A673 (cell line): Measurements from ENCODE around the gene EPB41. TPM values are rescaled to one million over a fixed set of nuclear protein-coding genes. Genes with fewer than 3 reads are reported as not detected.
"Not testable (repeated sequence)": the region's sequence is repeated elsewhere in the genome, so short reads cannot be mapped to it uniquely, and the experiment has no call there.

ENCODE experiments used
- BruUV-seq: library from RNA; stranded (reverse); fragments of 400-500 nt; replicated peaks from 2 replicates; lab custom pipeline; 2021; lab: Mats Ljungman, UMichigan
- CTCF ChIA-PET: fragments of 300-600 bp; sonication (Branson Sonifier 250); formaldehyde crosslinking; loops from one replicate; lab custom pipeline; 2022; ENCODE audit warnings: antibody characterized with exemption; lab: Charles Lee
- POLR2A ChIA-PET: fragments of 300-600 bp; sonication (Branson Sonifier 250); formaldehyde crosslinking; loops from one replicate; lab custom pipeline; 2022; ENCODE audit warnings: antibody characterized with exemption; ENCODE audit not compliant: low non-redundant PET; lab: Charles Lee
- DNase-seq: peaks from one replicate; pipeline ENCODE4 v3.0.0-alpha.2; 2015; ENCODE audit warnings: low spot score
- H3K27ac ChIP-seq: fragments of 200-600 bp; sonication (generic); 2 replicates; pipeline ENCODE4 v1.5.1; 2016; ENCODE audit warnings: mixed run types, low read depth, mild to moderate bottlenecking, mixed read lengths, antibody characterized with exemption, low read length; ENCODE audit not compliant: poor library complexity, severe bottlenecking
- H3K27me3 ChIP-seq: fragments of 200-600 bp; sonication (generic); replicated peaks from 2 replicates; pipeline ENCODE4 v1.6.1; 2017; ENCODE audit warnings: mixed run types, low read depth, mild to moderate bottlenecking, mixed read lengths, antibody characterized with exemption, low read length; ENCODE audit not compliant: insufficient read depth, poor library complexity
- H3K36me3 ChIP-seq: fragments of 200-600 bp; sonication (generic); 2 replicates; pipeline ENCODE4 v1.6.1; 2016; ENCODE audit warnings: mixed run types, mild to moderate bottlenecking, mixed read lengths, antibody characterized with exemption, low read length; ENCODE audit not compliant: insufficient read depth, poor library complexity, severe bottlenecking
- H3K4me1 ChIP-seq: fragments of 200-600 bp; sonication (generic); 2 replicates; pipeline ENCODE4 v1.6.1; 2017; ENCODE audit warnings: mixed run types, mild to moderate bottlenecking, mixed read lengths, antibody characterized with exemption, low read length; ENCODE audit not compliant: insufficient read depth, poor library complexity, severe bottlenecking
- H3K4me3 ChIP-seq: fragments of 200-600 bp; sonication (generic); 2 replicates; pipeline ENCODE4 v1.5.1; 2016; ENCODE audit warnings: low read depth, mixed run types, mild to moderate bottlenecking, mixed read lengths, low read length; ENCODE audit not compliant: poor library complexity, severe bottlenecking
- H3K9me3 ChIP-seq: fragments of 200-600 bp; sonication (generic); 2 replicates; pipeline ENCODE4 v1.6.1; 2016; ENCODE audit warnings: mixed run types, low read depth, mild to moderate bottlenecking, mixed read lengths, antibody characterized with exemption, low read length; ENCODE audit not compliant: poor library complexity, severe bottlenecking
- EZH2 ChIP-seq: fragments of 200-600 bp; sonication (generic); IDR thresholded peaks from 2 replicates; pipeline ENCODE4 v1.6.1; 2017; ENCODE audit warnings: borderline replicate concordance, low read depth, mild to moderate bottlenecking, mixed read lengths, antibody characterized with exemption, low read length; ENCODE audit not compliant: poor library complexity, severe bottlenecking
- intact Hi-C: fragments of 100-400 bp; cut with micrococcal nuclease; formaldehyde crosslinking; loops from one replicate; pipeline ENCODE4 v1.10.0; 2022; ENCODE audit not compliant: unreplicated experiment
- total RNA-seq: library from RNA; stranded (reverse); gene quantifications from 2 replicates; pipeline ENCODE4 v1.2.3, GENCODE V29; 2021
- TF ChIP-seq, protein P1 (sequence below): fragments of 300-800, 200-600 bp; sonication (generic); conservative IDR thresholded peaks from 2 replicates; pipeline ENCODE4 v1.5.1; 2017; ENCODE audit warnings: low read depth, mild to moderate bottlenecking, antibody characterized with exemption, low read length, moderate library complexity, mixed read lengths

Gene EPB41
- total RNA-seq, 1 experiment from 2014 or later: 337 TPM

DNA sequence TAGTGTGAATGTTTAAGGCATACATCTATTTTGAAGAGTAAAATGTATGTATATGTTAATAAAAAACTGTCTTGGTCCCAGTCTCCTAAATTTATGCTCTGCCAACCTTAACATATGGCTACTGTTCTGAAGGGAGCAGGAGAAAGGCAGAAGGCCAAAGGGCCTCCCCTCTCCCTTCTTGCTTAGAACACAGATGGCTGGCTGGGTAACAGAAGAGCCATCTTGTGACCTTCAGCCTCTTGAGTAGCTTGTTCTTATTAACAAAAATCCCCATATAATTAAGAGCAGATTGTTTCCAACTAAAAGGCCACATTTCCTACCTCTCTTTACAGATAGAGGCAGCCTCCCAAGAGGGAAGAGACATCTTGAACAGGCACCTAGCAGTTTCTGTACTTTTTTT lies 36.1 kb downstream of the EPB41 start:
- Histone ChIP-seq H3K27me3 (no peaks in the 10 kb centered on the region), H3K9me3 (no peaks in the 10 kb centered on the region), H3K4me1 (peaks cover 30% of the 10 kb centered on the region), H3K27ac (peak overlapping the region; percentile 6), H3K36me3 (no peaks in the 10 kb centered on the region), H3K4me3 (no peak overlapping the region)
- ChIA-PET POLR2A (no interaction called here), CTCF (no interaction called here)
- no TSS peak for BruUV-seq
- intact Hi-C loops: no loop called here
- no peak for DNase-seq
- no peak for TF ChIP-seq EZH2
- TF ChIP-seq, protein P1, sequence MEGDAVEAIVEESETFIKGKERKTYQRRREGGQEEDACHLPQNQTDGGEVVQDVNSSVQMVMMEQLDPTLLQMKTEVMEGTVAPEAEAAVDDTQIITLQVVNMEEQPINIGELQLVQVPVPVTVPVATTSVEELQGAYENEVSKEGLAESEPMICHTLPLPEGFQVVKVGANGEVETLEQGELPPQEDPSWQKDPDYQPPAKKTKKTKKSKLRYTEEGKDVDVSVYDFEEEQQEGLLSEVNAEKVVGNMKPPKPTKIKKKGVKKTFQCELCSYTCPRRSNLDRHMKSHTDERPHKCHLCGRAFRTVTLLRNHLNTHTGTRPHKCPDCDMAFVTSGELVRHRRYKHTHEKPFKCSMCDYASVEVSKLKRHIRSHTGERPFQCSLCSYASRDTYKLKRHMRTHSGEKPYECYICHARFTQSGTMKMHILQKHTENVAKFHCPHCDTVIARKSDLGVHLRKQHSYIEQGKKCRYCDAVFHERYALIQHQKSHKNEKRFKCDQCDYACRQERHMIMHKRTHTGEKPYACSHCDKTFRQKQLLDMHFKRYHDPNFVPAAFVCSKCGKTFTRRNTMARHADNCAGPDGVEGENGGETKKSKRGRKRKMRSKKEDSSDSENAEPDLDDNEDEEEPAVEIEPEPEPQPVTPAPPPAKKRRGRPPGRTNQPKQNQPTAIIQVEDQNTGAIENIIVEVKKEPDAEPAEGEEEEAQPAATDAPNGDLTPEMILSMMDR: no peak

GRCh38 chr1:28954126-28954726 lies 39.9 kb downstream of the EPB41 start:
- H3K27me3 ChIP-seq: no peaks in the 10 kb centered on the region
- H3K9me3 ChIP-seq: no peaks in the 10 kb centered on the region
- H3K4me3 ChIP-seq: no peak overlapping the region
- BruUV-seq: no TSS peak
- TF ChIP-seq, protein P1: no peak
- no peak for TF ChIP-seq EZH2
- peaks cover 48% of the 10 kb centered on the region for H3K4me1 ChIP-seq
- no peaks in the 10 kb centered on the region for H3K36me3 ChIP-seq
- intact Hi-C loops: no loop called here
- CTCF ChIA-PET: no interaction called here
- POLR2A ChIA-PET: no interaction called here
- H3K27ac ChIP-seq: no peak overlapping the region
- no peak for DNase-seq

DNA sequence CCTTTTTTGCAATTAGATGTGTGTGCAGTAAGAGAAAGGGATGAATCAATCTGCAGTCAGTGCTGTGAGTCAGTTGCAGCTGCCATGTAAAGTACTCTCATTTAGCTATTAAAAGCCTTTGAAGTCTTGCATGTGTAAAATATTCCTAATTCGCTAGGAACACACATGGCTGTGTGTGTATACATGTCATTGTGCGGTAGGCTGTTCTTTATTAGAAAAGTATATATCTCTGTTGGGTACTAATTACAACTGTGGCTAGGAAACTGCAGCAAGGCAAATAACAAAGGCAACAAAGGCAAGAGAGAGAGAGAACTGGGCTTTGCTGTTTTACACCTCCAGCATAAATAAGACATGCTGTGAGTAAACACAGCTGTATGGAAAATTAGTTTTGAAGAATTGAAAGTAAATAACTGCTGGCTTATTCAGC lies 41.7 kb downstream of the EPB41 start:
- H3K27me3 ChIP-seq: no peaks in the 10 kb centered on the region
- H3K36me3 ChIP-seq: no peaks in the 10 kb centered on the region
- DNase-seq: peak; percentile 51
- H3K4me1 ChIP-seq: peaks cover 42% of the 10 kb centered on the region
- no TSS peak for BruUV-seq
- no peak overlapping the region for H3K4me3 ChIP-seq
- ChIA-PET POLR2A (no interaction called here), CTCF (no interaction called here)
- intact Hi-C loops: no loop called here
- no peak for TF ChIP-seq EZH2
- TF ChIP-seq, protein P1: no peak
- H3K9me3 ChIP-seq: no peaks in the 10 kb centered on the region
- peak overlapping the region; percentile 12 for H3K27ac ChIP-seq

DNA sequence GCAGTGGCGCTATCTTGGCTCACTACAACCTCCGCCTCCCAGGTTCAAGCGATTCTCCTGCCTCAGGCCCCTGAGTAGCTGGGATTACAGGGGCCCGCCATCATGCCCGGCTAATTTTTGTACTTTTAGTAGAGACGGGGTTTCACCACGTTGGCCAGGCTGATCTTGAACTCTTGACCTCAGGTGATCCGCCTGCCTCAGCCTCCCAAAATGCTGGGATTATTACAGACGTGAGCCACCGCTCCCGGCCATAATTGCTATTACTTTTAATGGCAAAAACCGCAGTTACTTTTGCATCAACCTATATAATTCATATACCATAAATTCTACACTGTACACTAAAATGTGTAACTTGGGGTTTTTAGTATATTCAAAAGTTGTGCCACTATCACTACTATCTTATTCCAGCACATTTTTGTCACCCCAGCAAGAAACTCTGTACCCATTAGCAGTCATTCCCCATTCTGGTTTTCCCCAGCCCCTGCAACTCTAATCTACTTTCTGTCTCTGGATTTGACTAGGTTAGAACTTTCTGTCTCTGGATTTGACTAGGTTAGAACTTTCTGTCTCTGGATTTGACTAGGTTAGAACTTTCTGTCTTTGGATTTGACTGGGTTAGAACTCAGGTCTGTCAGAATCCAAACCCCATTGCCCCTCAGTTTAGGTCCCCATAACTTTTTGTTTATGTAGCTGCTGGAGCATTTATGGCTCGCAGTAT lies 47.9 kb downstream of the EPB41 start:
- CTCF ChIA-PET, BruUV-seq, POLR2A ChIA-PET: not testable (repeated sequence)

More for the DNA sequence above, 47.9 kb downstream of the EPB41 start:
- H3K27ac ChIP-seq, intact Hi-C loops, DNase-seq, H3K36me3 ChIP-seq, H3K4me3 ChIP-seq, H3K9me3 ChIP-seq, H3K27me3 ChIP-seq: not testable (repeated sequence)
- peaks cover 21% of the 10 kb centered on the region for H3K4me1 ChIP-seq
